GM18511 (cell line): ENCODE data around the gene CLDN2.
"Not testable (repeated sequence)": the region's sequence is repeated elsewhere in the genome, so short reads cannot be mapped to it uniquely, and the experiment has no call there.

Source experiments
- ATAC-seq: cut with Tn5 transposase; IDR thresholded peaks from one replicate; pipeline ENCODE4 v1.9.1; 2021; ENCODE audit warnings: mild to moderate bottlenecking, moderate library complexity; ENCODE audit not compliant: unreplicated experiment

Gene CLDN2

GRCh38 chrX:106955004-106955772 is 35.0 kb downstream of the CLDN2 start:
- no peak for ATAC-seq

- no peak for ATAC-seq
These were observed 37.7 kb downstream of the CLDN2 start for GRCh38 chrX:106957856-106958255.

GRCh38 chrX:106959901-106960300 is 39.7 kb downstream of the CLDN2 start:
- no peak for ATAC-seq

GRCh38 chrX:106963111-106963510 is 42.9 kb downstream of the CLDN2 start:
- ATAC-seq = no peak

- ATAC-seq = no peak
These were observed 44.1 kb downstream of the CLDN2 start for GRCh38 chrX:106964290-106964689.

GRCh38 chrX:106966547-106966946 is 46.3 kb downstream of the CLDN2 start:
- not testable (repeated sequence) for ATAC-seq

GRCh38 chrX:106972896-106973295 is 52.7 kb downstream of the CLDN2 start:
- no peak for ATAC-seq

- no peak for ATAC-seq
These were observed 53.4 kb downstream of the CLDN2 start for GRCh38 chrX:106973433-106974149.

- ATAC-seq = no peak
These were observed 56.2 kb downstream of the CLDN2 start for GRCh38 chrX:106976416-106976815.
